Urothelium cell line (cell line): ENCODE results near the gene ZMYM4.
"Not testable (repeated sequence)": the region's sequence is repeated elsewhere in the genome, so short reads cannot be mapped to it uniquely, and the experiment has no call there.

ENCODE experiments used
- DNase-seq: peaks from one replicate; pipeline ENCODE4 v3.0.0; 2011; ENCODE audit warnings: low spot score, mixed read lengths
- FAIRE-seq: peaks from 2 replicates; lab custom pipeline; 2011; peaks lifted over from hg19 to GRCh38; lab: Jason Lieb, UNC

The ZMYM4 gene

DNA sequence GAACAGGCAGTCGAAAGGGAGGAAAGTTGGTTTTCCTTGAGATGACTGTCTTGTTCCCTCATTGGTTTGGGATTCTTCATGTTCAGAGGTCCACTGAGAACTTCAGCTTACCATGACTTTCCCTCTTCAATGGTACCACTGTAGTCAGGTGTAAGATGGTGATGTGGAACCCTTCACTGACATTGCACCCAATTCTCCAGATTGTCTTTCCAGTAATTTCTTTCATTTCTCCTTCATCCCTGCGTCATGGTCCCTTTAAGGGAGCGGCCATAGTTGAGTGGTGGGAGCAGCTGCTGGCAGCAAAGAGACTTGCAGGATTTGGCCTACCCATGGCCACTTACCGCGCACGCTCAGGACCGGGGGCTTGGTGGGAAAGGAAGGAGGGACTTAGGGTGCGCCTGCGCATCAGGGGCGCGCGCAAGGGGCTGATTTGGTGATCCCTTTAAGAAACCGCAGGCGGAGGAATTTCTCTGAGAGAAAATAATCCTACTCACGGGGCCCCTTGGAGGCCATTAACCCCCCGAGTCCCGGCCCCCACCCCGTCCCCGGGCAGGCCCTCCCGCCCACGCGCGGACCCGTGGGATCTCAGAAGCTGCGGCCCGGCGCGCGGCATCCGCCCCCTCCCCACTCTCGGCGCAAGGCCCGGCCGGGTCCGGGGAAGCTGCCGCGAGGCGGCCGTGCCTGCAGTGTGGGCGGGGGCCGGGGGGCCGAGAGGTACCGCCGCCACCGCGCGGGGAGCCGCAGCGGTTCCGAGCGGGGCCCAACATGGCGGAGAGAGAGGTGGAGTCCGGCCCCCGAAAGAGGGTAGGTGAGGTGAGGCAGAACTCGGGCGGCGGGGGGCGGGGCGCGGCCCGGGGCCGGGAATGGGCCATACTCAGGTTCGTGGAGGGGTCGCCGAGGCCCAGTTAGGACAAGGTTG lies at the start of gene ZMYM4:
TSS of gene ZMYM4 (plus strand) at position 428 of the 919 bp plus-strand sequence. CDS start at position 766, 338 bp downstream.
- FAIRE-seq (no peak), DNase-seq (peak; percentile 96)

DNA sequence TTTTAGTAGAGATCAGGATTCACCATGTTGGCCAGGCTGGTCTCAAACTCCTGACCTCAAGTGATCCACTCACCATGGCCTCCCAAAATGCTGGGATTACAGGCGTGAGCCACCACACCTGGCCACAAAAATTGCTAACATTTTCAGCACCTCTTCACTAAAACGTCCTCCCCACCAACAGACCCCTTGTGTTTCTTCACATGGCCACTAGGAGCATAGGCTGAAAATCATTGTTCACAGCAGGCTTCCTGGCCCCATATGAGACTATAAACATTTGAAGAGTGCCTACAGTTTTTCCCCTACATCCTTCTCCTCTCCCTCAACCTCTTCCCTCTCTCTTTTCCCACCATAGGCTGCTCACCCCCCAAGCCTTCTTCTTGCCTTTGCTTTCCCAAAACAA lies 47.5 kb upstream of the ZMYM4 start:
- peak; percentile 35 for DNase-seq
- FAIRE-seq, result no peak

DNA sequence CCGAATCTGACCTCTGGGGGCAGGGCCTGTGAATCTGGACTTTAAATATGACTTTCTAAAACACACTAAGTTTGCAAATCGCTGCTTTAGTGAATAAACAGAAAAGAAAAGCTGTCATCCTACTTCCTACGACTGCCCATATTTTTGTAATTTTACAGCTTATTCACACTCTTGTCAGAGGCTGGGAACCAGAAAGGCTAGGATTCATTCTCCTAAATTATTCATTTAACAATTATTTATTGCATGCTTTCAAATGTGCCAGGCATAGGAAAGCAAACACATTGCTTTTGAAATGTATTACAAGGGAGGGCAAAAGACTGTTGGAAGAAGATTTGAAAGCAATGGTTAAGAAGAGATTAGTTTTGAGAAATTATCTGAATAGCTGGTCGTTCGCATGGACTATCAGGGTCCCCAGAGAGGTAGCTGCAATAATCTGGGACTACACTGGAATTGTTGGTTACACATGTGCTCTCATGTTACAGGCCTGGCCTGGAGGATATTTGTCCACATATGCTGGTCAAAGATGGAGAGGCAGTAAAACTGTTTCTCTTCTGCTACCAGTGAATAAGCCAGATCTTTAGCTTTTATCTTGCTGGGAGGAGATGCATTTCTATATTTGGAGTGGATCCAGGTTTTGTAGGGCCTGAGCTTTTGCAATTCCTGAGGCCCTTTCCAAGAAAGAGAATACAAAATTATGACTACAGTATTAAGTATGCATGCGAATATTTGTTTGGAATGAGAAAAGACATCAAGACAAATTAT lies 46.0 kb upstream of the ZMYM4 start:
- no peak for DNase-seq
- no peak for FAIRE-seq

DNA sequence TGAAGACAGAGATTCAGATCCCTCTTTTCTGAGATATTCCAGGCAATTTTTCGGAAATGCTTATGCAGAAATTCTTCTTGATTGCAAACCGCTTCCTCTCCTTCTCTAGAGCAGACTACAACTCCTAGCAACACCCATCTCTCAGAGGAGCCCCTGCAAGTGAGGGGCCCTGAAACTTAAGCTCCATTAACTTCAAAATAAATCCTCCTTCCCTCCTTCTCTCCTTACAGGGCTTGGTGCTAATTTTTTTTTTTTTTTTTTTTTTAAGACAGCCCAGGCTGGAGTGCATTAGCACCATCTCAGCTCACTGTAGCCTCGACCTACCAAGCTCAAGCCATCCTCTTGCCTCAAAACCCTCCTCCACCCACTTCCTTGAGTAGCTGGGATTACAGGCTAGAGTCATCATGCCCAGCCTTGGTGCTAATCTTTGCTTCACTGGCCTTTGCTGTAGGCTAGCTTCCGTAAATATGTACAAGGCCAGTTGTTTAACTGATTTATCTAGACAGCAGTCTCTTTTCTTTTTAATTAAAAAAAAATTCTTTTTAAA lies 45.4 kb upstream of the ZMYM4 start:
- FAIRE-seq, result no peak
- no peak for DNase-seq

DNA sequence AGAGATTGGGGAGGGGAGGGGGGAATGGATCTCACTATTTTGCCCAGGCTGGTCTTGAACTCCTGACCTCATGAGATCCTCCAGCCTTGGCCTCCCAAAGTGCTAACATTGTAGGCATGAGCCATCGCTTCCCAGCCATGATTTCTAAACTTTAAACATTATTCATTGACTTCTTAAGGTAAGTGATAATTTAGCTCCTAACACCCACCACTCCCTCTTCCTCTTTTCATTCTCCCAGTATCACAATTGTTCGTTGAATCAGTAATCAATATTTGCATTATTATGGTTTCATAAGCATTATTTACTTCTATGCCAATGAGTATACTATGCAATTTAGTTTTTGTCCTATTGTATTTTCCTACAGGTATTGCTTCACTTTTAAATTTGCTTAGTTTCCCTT lies 42.0 kb upstream of the ZMYM4 start:
- no peak for DNase-seq
- FAIRE-seq, result no peak

DNA sequence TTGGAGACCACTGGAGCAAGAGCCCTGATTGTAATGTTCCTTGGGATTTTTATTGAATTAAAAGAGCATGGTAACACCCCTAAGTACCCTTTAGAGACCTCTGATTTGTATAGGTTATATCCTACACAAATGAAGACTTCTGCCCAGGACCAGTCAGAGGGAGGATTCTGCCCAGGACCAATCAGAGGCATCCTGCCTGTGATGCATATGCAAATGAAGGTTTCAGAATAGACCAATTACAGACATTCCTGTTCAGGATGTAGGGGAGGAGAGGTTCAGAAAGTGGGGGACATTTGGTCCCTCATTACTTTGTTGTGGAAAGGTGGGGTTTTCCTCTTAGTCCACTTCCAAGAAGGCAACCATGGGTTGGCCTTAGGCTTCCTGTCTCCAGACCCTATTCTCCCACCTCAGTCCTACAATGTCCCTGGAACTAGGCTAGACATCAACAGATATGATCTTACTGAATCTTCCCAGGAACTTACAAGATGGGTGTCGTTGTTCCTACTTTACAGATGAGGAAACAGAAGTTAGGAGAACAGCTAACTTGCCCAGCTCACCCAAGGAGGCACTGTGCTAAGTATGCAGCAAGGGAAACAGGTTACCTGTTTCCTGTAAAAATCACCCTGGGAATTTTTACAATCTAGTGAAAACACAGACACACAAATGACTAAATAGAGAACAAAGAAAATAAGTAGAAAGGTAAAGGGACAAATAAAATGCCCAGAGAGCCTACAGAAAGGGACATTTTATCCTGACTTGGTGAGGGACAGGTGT lies 38.7 kb upstream of the ZMYM4 start:
- FAIRE-seq, result no peak
- no peak for DNase-seq

DNA sequence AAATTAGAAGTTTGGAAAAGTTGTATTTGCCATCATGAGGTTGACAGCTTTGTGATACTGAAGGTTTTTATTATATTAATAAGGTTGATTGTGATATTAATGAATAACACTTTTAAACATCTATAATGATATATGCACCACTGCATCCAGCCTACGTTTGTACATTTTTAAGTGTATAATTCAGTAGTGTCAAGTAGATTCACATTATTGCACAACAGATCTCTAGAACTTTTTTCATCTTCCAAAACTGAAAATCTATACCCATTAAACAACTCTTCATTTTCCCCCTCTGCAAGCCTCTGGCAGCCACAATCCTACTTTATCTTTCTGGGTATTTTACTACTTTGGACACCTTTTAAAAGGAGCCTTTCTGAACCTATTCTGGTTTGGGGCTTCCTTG lies 37.2 kb upstream of the ZMYM4 start:
- no peak for DNase-seq
- no peak for FAIRE-seq

DNA sequence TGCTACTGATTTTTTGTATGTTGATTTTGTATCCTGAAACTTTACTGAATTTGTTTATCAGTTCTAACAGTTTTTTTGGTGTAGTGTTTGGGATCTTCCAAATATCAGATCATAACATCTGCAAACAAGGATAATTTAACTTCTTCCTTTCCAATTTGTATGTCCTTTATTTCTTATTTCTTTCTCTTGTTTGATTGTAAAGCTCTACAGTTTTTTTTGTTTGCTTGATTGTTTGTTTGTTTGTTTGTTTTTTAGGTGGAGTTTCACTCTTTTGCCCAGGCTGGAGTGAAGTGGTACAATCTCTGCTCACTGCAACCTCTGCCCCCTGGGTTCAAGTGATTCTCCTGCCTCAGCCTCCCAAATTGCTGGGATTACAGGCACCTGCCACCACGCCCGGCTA lies 31.7 kb upstream of the ZMYM4 start:
- not testable (repeated sequence) for FAIRE-seq, DNase-seq

DNA sequence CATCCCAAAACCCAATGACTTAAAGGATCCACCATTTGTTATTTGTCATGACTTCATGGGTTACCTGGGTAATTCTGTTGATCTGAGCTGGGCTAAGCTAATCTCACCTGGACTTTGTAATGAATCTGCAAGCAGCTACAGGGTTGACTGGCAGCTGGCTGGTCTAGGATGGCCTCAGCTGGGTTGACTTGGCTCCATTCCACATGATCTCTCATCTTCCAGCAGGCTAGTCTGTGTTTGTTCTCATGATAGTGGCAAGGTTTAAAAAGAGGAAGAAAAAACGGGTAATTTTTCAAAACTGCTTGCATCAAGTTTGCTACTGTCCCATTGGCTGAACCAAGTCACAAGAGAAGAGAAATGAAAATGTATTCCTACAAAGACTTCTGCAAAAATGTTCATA lies 24.8 kb upstream of the ZMYM4 start:
- DNase-seq (no peak), FAIRE-seq (no peak)

DNA sequence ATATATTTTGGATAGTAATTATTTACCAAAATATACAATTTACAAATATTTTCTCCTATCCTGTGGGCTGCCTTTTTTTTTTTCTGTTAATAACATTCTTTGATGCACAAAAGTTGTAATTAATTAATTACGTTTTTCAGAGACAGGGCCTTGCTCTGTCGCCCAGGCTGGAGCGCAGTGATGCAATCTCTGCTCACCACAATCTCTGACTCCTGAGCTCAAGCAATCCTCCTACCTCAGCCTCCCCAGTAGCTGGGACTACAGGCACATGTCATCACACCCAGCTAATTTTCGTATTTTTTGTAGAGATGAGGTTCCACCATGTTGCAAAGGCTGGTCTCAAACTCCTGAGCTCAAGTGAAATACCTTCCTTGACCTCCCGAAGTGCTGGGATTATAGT lies 21.3 kb upstream of the ZMYM4 start:
- no peak for FAIRE-seq
- no peak for DNase-seq

DNA sequence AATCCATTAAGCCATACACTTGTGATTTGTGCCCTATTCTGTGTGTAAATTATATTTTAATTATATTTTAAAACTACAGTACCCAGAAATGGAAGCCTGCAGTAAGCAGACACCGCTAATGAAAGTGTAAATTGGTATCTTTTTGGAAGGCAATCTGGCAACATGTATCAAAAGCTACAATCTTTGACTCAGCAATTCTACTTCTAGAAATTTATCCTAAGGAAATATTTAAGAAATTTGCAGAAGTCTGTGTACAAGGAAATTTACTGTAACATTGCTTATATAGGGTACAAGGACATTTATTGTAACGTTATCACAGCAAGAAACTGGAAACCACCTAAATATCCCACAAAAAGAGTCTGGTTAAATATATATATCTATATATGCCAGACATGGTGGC lies 14.6 kb upstream of the ZMYM4 start:
- no peak for DNase-seq
- FAIRE-seq, result no peak

DNA sequence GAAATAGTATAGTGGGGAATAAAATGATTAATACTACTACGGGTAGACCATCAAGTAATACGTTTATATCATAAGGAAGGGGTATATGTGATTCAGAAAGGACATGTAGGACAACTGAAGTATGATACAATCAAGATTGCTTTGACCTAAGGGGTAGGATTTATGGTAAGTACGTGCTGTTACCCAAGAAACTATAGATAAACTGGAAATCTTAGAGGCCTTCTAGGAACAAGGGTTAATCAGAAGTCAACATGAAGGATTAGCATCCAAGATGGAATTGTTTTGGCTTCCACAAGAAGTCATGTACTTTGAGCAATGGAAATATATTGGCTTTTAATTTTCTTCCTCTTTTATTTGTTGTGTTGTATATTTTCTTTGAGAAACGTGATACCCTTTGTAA lies 13.2 kb upstream of the ZMYM4 start:
- no peak for FAIRE-seq
- no peak for DNase-seq

DNA sequence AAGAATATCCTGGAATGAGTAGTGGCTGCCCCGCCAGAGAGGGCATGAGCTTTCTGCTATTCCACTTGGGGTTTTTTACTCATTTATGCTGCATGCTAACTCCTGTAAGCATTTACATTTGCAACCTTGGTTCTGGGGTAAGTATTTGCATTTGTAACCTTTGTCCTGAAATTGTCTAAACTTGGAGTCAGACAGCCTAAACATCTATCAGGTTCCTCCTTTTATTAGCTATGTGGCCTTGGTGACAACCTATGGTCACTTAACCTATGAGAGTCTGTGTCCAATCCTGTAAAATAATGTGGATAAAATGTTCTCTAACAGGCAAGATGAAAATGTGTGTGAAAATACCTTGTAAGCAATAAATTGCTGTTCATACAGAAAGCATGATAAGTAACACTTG lies 8.9 kb upstream of the ZMYM4 start:
- DNase-seq (no peak), FAIRE-seq (no peak)

DNA sequence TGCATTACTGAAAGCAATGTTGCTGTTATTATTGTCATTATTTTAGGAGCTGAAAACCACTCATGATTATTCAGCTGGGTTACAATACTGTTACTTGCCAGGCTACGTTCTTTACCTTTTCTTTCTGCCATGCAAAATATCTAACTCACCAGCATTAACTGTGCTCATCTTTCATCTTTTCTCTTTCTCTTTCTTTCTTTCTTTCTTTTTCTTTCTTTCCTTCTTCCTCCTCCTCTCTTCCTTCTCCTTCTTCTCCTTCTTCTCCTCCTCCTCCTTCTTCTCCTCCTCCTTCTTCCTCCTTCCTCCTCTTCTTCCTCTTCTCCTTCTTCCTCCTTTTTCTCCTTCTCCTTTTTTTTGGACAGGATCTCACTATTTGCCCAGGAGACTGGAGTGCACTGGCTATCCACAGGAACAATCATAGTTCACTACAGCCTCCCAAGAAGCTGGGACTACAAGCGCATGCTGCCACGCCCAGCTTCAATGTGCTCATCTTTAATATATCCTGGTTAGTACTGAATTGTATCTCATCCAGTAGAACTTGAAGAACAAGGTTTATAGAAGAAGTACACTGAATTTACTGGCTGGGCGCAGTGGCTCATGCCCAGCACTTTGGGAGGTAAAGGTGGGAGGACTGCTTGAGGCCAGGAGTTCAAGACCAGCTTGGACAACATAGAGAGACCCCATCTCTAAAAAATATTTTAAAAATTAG lies 6.9 kb upstream of the ZMYM4 start:
- FAIRE-seq (no peak), DNase-seq (no peak)

DNA sequence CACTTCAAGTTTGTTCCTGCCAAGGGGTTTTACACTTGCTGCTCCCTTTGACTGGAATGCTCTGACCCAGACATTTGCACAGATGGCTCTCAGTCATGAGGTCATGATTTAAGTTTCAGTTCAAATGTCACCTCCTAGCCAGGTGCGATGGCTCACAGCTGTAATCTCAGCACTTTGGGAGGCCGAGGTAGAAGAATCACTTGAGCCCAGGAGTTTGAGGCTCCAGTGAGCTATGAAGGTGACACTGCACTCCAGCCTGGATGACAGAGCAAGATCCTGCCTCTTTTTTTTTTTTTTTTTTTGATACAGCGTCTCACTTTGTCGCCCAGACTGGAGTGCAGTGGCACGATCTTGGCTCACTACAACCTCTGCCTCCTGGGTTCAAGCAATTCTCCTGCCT lies 4.5 kb upstream of the ZMYM4 start:
- DNase-seq (no peak), FAIRE-seq (no peak)

DNA sequence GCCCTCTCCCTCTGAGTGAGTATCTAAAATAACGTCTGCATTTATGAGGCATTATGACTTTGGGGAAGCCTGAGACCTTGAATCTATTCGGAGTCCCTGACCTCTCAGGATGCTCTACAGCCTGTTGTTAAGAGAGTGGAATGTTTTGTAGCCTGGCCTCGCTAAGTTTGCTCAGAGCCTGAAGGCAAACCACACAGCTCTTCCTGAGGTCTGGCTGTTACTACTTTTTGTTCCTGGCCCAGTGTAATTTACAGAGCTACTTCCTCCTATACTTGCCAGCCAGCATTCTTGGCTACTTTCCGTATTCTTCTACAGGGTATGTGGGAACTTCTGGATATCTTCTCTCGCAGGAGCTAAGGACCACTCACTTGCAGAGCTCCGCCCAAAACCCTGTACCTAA lies 3.6 kb upstream of the ZMYM4 start:
- no peak for FAIRE-seq

DNA sequence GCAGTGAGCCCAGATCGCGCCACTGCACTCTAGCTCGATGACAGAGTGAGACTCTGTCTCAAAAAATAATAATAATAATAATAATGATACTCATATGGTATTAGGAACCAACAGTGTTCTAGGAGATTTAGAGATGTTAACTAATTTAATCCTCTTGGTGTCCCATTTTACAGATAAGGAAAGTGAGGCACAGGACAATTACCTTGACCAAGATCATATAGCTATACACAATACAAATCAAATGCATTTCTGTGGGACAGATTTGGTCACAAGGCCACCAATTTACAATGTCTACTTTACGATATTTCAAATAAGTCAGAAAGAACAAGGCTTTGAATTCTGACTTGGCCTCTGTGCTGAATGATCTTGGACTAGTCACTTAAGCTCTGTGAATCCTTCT lies 2.2 kb upstream of the ZMYM4 start:
- DNase-seq (no peak), FAIRE-seq (no peak)

More for the DNA sequence above, 3.6 kb upstream of the ZMYM4 start:
- DNase-seq, result no peak

DNA sequence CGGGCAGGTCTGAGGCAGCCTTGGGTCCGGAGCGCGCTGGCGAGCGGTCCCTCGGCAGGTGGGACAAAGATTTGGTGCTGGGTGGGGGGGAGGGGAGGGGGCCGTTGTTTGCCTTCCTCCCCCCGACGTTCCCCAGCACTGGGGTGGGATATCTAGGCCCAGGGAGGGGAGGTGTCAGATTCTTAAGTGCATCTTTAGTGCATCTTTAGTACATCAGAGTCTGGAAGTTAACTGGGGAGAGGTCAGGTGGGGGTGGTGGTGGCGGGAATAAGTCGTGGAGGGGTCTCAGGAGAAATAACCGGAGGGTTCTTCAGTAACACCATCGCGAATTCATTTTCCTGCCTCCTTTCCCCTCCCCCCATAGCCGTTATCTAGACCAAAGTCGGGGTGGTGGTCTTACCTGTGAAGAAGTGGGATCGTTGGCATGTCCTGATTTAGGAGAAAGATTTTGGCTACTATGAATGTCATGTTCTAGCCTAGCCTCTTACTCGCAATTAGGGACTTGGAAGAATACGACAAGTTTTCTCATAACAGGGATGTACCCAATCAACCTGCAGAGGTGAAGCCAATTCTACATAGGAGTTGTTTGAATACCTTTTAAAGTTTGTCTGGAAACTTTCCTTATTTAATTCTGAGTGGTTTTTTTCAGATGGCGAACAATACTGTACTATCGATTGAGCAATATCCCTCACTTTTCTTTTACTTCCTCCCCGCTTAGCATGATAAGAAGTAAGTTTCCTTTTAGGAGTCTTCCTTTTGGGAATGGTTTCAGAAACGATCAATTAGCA lies 886 bp downstream of the ZMYM4 start:
- DNase-seq, result no peak
- no peak for FAIRE-seq

DNA sequence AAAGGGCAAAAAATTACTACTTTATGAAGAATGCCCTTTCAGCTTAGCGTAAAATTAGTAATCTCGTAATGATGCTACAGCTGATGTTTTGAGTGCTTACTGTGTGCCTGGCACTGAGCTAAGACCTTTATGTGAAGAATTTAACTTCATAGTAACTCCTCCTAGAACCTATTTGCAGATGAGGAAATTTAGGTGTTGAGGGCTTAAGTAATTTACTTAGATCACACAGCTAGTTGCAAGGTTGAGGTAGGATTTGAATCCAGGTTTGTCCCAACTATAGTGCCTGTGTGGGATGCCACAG lies 1.4 kb downstream of the ZMYM4 start:
- no peak for DNase-seq
- no peak for FAIRE-seq

DNA sequence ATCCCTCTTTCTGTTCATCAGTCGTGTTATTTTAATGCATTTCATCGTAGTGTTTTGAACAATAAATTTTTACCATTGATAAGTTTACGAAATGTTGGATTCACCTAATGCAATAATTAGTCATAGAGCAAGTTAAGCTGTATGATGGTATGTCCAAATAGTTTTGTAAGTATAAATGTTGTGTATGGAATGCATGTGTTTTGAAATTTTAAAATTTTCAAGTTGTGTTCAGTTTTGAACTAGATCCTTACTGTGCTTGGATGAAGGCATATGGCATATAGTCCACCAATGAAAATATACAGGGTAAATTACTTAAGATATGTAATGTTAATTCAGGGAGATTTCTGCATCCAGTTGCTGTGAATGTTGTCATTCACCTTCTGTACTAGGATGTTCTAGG lies 2.3 kb downstream of the ZMYM4 start:
- FAIRE-seq (no peak), DNase-seq (no peak)
